GM23338 (cell line): Measurements from ENCODE around the gene NSUN3. TPM values are rescaled to one million over a fixed set of nuclear protein-coding genes. Genes with fewer than 3 reads are reported as not detected.

Source experiments
- ATAC-seq: fragments of 200-7000 bp; cut with Tn5 transposase; 3 replicates; pipeline ENCODE4 v1.9.1; 2020
- DNase-seq: peaks from one replicate; pipeline ENCODE4 v3.0.0-alpha.2; 2015; ENCODE audit warnings: low spot score
- H2AFZ ChIP-seq: fragments of 200-600 bp; sonication (generic); 2 replicates; pipeline ENCODE4 v1.8.0; 2016; ENCODE audit warnings: antibody characterized with exemption, mild to moderate bottlenecking, moderate library complexity
- H3F3A ChIP-seq: fragments of 200-600 bp; sonication (generic); replicated peaks from 2 replicates; pipeline ENCODE4 v1.8.0; 2017; ENCODE audit warnings: antibody characterized with exemption, mixed run types, low read depth
- H3K27ac ChIP-seq: fragments of 200-600 bp; sonication (generic); 2 replicates; pipeline ENCODE4 v1.6.1; 2016; ENCODE audit warnings: low read depth
- H3K27me3 ChIP-seq: fragments of 200-600 bp; sonication (generic); 2 replicates; pipeline ENCODE4 v1.8.0; 2016; ENCODE audit warnings: mild to moderate bottlenecking, mixed run types, moderate library complexity; ENCODE audit not compliant: insufficient read depth
- H3K36me3 ChIP-seq: fragments of 200-600 bp; sonication (generic); 2 replicates; pipeline ENCODE4 v1.8.0; 2016; ENCODE audit warnings: mild to moderate bottlenecking; ENCODE audit not compliant: insufficient read depth
- H3K4me1 ChIP-seq: fragments of 200-600 bp; sonication (generic); 2 replicates; pipeline ENCODE4 v1.8.0; 2016; ENCODE audit warnings: mild to moderate bottlenecking, moderate library complexity; ENCODE audit not compliant: insufficient read depth
- H3K4me2 ChIP-seq: fragments of 200-600 bp; sonication (generic); 2 replicates; pipeline ENCODE4 v1.7.1; 2017; ENCODE audit warnings: mixed run types
- H3K4me3 ChIP-seq: fragments of 200-600 bp; sonication (generic); 2 replicates; pipeline ENCODE4 v1.6.1; 2016; ENCODE audit warnings: mixed run types
- H3K79me2 ChIP-seq: fragments of 200-600 bp; sonication (generic); replicated peaks from 2 replicates; pipeline ENCODE4 v1.8.0; 2017; ENCODE audit warnings: mild to moderate bottlenecking; ENCODE audit not compliant: insufficient read depth
- H3K9me2 ChIP-seq: fragments of 200-600 bp; sonication (generic); 2 replicates; pipeline ENCODE4 v1.8.0; 2017; ENCODE audit not compliant: insufficient read depth
- H4K20me1 ChIP-seq: fragments of 200-600 bp; sonication (generic); replicated peaks from 2 replicates; pipeline ENCODE4 v1.8.0; 2017; ENCODE audit warnings: mild to moderate bottlenecking; ENCODE audit not compliant: insufficient read depth
- H3K27ac Mint-ChIP-seq: 2 replicates; pipeline ENCODE4 v1.8.0; 2020; ENCODE audit warnings: inconsistent platforms, mild to moderate bottlenecking, moderate library complexity, mixed read lengths
- H3K27me3 Mint-ChIP-seq: 3 replicates; pipeline ENCODE4 v1.8.0; 2022; ENCODE audit warnings: low read depth, mild to moderate bottlenecking, moderate library complexity, mixed read lengths, inconsistent platforms; ENCODE audit not compliant: insufficient read depth, poor library complexity
- H3K36me3 Mint-ChIP-seq: 3 replicates; pipeline ENCODE4 v1.8.0; 2021; ENCODE audit warnings: low read depth, mild to moderate bottlenecking, inconsistent platforms, moderate library complexity, mixed read lengths
- H3K4me1 Mint-ChIP-seq: 3 replicates; pipeline ENCODE4 v1.8.0; 2020; ENCODE audit warnings: mild to moderate bottlenecking, inconsistent platforms, mixed read lengths
- H3K4me3 Mint-ChIP-seq: 3 replicates; pipeline ENCODE4 v1.8.0; 2021; ENCODE audit warnings: moderate library complexity, mild to moderate bottlenecking, inconsistent platforms, mixed read lengths
- H3K9me3 Mint-ChIP-seq: 3 replicates; pipeline ENCODE4 v1.8.0; 2020; ENCODE audit warnings: moderate library complexity, mild to moderate bottlenecking, inconsistent platforms, mixed read lengths
- CREB1 ChIP-seq: fragments of 250-450 bp; sonication (Bioruptor Pico); IDR thresholded peaks from 2 replicates; pipeline ENCODE4 v1.5.0; 2020; ENCODE audit warnings: low read depth, mild to moderate bottlenecking, moderate library complexity
- CTCF ChIP-seq, 2 experiments: fragments of 200-600 bp in 1 of 2; sonication (generic) in 1 of 2; conservative IDR thresholded peaks; 2 replicates each; pipeline versions ENCODE4 v1.5.1 to v1.6.1; 2016 to 2017; ENCODE audit warnings: antibody characterized with exemption in 2 of 2, low read depth in 2 of 2, mild to moderate bottlenecking in 2 of 2, moderate library complexity in 1 of 2
- ETS1 ChIP-seq: IDR thresholded peaks from 2 replicates; pipeline ENCODE4 v1.6.1; 2016; ENCODE audit warnings: antibody characterized with exemption
- EZH2 ChIP-seq: fragments of 200-600 bp; sonication (generic); IDR thresholded peaks from one replicate; pipeline ENCODE4 v1.8.0; 2017; ENCODE audit warnings: antibody characterized with exemption, mild to moderate bottlenecking, low read depth; ENCODE audit not compliant: unreplicated experiment
- EZH2phosphoT487 ChIP-seq: fragments of 200-600 bp; sonication (generic); IDR thresholded peaks from one replicate; pipeline ENCODE4 v1.8.1; 2018; ENCODE audit warnings: antibody characterized with exemption; ENCODE audit not compliant: unreplicated experiment
- JUNB ChIP-seq: IDR thresholded peaks from one replicate; pipeline ENCODE4 v1.6.1; 2016; ENCODE audit warnings: antibody characterized with exemption; ENCODE audit not compliant: unreplicated experiment
- NANOG ChIP-seq: IDR thresholded peaks from 2 replicates; pipeline ENCODE4 v1.6.1; 2016; ENCODE audit warnings: antibody characterized with exemption, borderline replicate concordance
- POLR2AphosphoS5 ChIP-seq: IDR thresholded peaks from 2 replicates; pipeline ENCODE4 v1.6.1; 2016; ENCODE audit warnings: antibody characterized with exemption, low read depth
- REST ChIP-seq: IDR thresholded peaks from one replicate; pipeline ENCODE4 v1.6.1; 2018; ENCODE audit warnings: antibody characterized with exemption; ENCODE audit not compliant: unreplicated experiment
- STAT1 ChIP-seq: IDR thresholded peaks from one replicate; pipeline ENCODE4 v1.6.1; 2016; ENCODE audit warnings: antibody characterized with exemption; ENCODE audit not compliant: unreplicated experiment
- ZNF114 ChIP-seq: fragments of 250-450 bp; sonication (Bioruptor Pico); IDR thresholded peaks from 2 replicates; pipeline ENCODE4 v1.5.0; 2020; ENCODE audit warnings: mild to moderate bottlenecking, moderate library complexity
- ZNF331 ChIP-seq: fragments of 250-450 bp; sonication (Bioruptor Pico); IDR thresholded peaks from 2 replicates; pipeline ENCODE4 v1.5.0; 2020; ENCODE audit warnings: low read depth, mild to moderate bottlenecking, moderate library complexity
- ZNF462 ChIP-seq: fragments of 250-450 bp; sonication (Bioruptor Pico); IDR thresholded peaks from 2 replicates; pipeline ENCODE4 v1.5.0; 2020; ENCODE audit warnings: mild to moderate bottlenecking, moderate library complexity
- polyA plus RNA-seq: library from polyadenylated mRNA; unstranded; fragments of >200 nt; fragmentation: Nextera tagmentation; extraction: Ambion mirVana; gene quantifications from 2 replicates; pipeline ENCODE4 v1.2.1, GENCODE V29; 2016
- total RNA-seq: library from RNA; depleted of rRNA; stranded (reverse); fragments of >200 nt; shearing (Covaris generic); gene quantifications from 2 replicates; pipeline ENCODE4 v1.2.3, GENCODE V29; 2014

The NSUN3 gene
- total and polyA plus RNA-seq, 2 experiments from 2014 or later: 5.4 to 10.6 TPM

GRCh38 chr3:94076055-94076454 lies 13.2 kb downstream of the NSUN3 start:
- no peak overlapping the region for H3K4me3 Mint-ChIP-seq
- no peaks in the 10 kb centered on the region for H3K36me3 ChIP-seq
- H3K4me3 ChIP-seq: no peak overlapping the region
- ATAC-seq: no peak
- no peaks in the 10 kb centered on the region for H3K4me1 ChIP-seq
- no peaks in the 10 kb centered on the region for H3K9me3 Mint-ChIP-seq
- no peak for DNase-seq
- no peaks in the 10 kb centered on the region for H3K27me3 Mint-ChIP-seq
- no peaks in the 10 kb centered on the region for H4K20me1 ChIP-seq
- H3K79me2 ChIP-seq: peaks cover 15% of the 10 kb centered on the region; the same call in 1 of the 2 replicates
- peaks cover 14% of the 10 kb centered on the region; the same call in 2 of the 3 replicates for H3K36me3 Mint-ChIP-seq
- no peak overlapping the region for H3K27ac Mint-ChIP-seq
- no peaks in the 10 kb centered on the region for H3K4me1 Mint-ChIP-seq
- TF ChIP-seq EZH2phosphoT487 (no peak), NANOG (no peak), POLR2AphosphoS5 (no peak), ZNF331 (CRISPR knock-in tag) (no peak), EZH2 (no peak), ETS1 (no peak), CTCF (conservative IDR thresholded peaks at IDR 0.05; ENCODE audit: low read depth in 2 of 2) (no peak), CREB1 (CRISPR knock-in tag) (no peak), ZNF462 (CRISPR knock-in tag) (no peak), JUNB (no peak), REST (no peak), ZNF114 (CRISPR knock-in tag) (no peak), STAT1 (no peak)
- H3K9me2 ChIP-seq: no peaks in the 10 kb centered on the region
- H3K27me3 ChIP-seq: no peaks in the 10 kb centered on the region
- no peaks in the 10 kb centered on the region for H3F3A ChIP-seq
- H2AFZ ChIP-seq: no peak overlapping the region
- H3K27ac ChIP-seq: no peak overlapping the region
- H3K4me2 ChIP-seq: no peak overlapping the region
